Left lung (tissue), 10 donors: ENCODE measurements around the gene UNC79. TPM values are rescaled to one million over a fixed set of nuclear protein-coding genes. Genes with fewer than 3 reads are reported as not detected.

Experiments
- ATAC-seq: fragments of 200-7000 bp; cut with Tn5 transposase; one replicate; pipeline ENCODE4 v1.9.1; 2020; ENCODE audit warnings: moderate library complexity
- DNase-seq, 4 donors: peaks; one replicate each; pipeline ENCODE4 v3.0.0-alpha.2; 2013 to 2020
- H3K27ac ChIP-seq, 2 donors: fragments of 200-600 bp; sonication (generic) in 1 of 2; one replicate each; pipeline versions ENCODE4 v1.5.0 to v1.8.0; 2020 to 2021
- H3K27me3 ChIP-seq, 2 donors: fragments of 200-600 bp; sonication (generic) in 1 of 2; one replicate each; pipeline versions ENCODE4 v1.5.0 to v1.8.0; 2020 to 2021
- H3K36me3 ChIP-seq, 2 donors: fragments of 200-600 bp; sonication (generic) in 1 of 2; one replicate each; pipeline versions ENCODE4 v1.5.0 to v1.8.0; 2020 to 2021
- H3K4me1 ChIP-seq, 2 donors: fragments of 200-600 bp; one replicate each; pipeline ENCODE4 v1.8.0; 2021
- H3K4me3 ChIP-seq, 2 donors: fragments of 200-600 bp; sonication (generic) in 1 of 2; one replicate each; pipeline versions ENCODE4 v1.5.0 to v1.8.0; 2020 to 2021; ENCODE audit warnings: mild to moderate bottlenecking in 1 of 2
- H3K9me3 ChIP-seq, 2 donors: fragments of 200-600 bp; sonication (generic) in 1 of 2; one replicate each; pipeline versions ENCODE4 v1.5.0 to v1.8.0; 2020 to 2021
- intact Hi-C, 2 donors: fragments of 100-400 bp; cut with DNase I; formaldehyde crosslinking; loops; one replicate each; pipeline versions ENCODE4 v1.11.2 to v1.14.2; 2022
- polyA plus RNA-seq, 6 donors: library from polyadenylated mRNA; unstranded; fragments of 120-200 nt; gene quantifications; one replicate each; pipeline ENCODE4 v1.2.1, GENCODE V29; 2013; ENCODE audit not compliant: insufficient read length in 6 of 6
- total RNA-seq, 2 donors: library from RNA; stranded (reverse); fragmentation: NEBNext Ultra II Directional; extraction: Animal tissue kit (Norgen Biotek cat#: 25700); gene quantifications; one replicate each; pipeline ENCODE4 v1.2.1, GENCODE V29; 2021
- TF ChIP-seq, protein P1 (sequence below), 2 donors: fragments of 200-600 bp; sonication (generic) in 1 of 2; IDR thresholded peaks; one replicate each; pipeline versions ENCODE4 v1.5.0 to v1.8.0; 2021; ENCODE audit warnings: antibody characterized with exemption in 2 of 2
- donor health status: DM: no; HTN: yes; CAD: no.
- donor health status: DM: no; HTN: no; CAD: no.

Gene UNC79
- total and polyA plus RNA-seq, 8 donors, result 0.13 to 0.65 (median 0.46) TPM

GRCh38 chr14:93628048-93628447, 197.3 kb downstream of the UNC79 start:
- no peaks in the 10 kb centered on the region for H3K9me3 ChIP-seq
- peaks cover 0 to 21% of the 10 kb centered on the region in 2 donors for H3K27me3 ChIP-seq
- intact Hi-C loops, result no loop called here
- H3K4me3 ChIP-seq, result no peak overlapping the region
- DNase-seq, result no peak
- no peak for ATAC-seq
- TF ChIP-seq, protein P1, sequence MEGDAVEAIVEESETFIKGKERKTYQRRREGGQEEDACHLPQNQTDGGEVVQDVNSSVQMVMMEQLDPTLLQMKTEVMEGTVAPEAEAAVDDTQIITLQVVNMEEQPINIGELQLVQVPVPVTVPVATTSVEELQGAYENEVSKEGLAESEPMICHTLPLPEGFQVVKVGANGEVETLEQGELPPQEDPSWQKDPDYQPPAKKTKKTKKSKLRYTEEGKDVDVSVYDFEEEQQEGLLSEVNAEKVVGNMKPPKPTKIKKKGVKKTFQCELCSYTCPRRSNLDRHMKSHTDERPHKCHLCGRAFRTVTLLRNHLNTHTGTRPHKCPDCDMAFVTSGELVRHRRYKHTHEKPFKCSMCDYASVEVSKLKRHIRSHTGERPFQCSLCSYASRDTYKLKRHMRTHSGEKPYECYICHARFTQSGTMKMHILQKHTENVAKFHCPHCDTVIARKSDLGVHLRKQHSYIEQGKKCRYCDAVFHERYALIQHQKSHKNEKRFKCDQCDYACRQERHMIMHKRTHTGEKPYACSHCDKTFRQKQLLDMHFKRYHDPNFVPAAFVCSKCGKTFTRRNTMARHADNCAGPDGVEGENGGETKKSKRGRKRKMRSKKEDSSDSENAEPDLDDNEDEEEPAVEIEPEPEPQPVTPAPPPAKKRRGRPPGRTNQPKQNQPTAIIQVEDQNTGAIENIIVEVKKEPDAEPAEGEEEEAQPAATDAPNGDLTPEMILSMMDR (IDR thresholded peaks at IDR 0.05), result no peak
- no peak overlapping the region for H3K27ac ChIP-seq
- H3K4me1 ChIP-seq, result no peaks in the 10 kb centered on the region
- no peaks in the 10 kb centered on the region for H3K36me3 ChIP-seq

GRCh38 chr14:93629643-93630042, 198.9 kb downstream of the UNC79 start:
- DNase-seq (no peak), ATAC-seq (no peak)
- no peak overlapping the region for H3K4me3 ChIP-seq
- TF ChIP-seq, protein P1 (IDR thresholded peaks at IDR 0.05), result no peak
- H3K27me3 ChIP-seq, result peaks cover 0 to 13% of the 10 kb centered on the region in 2 donors
- no peaks in the 10 kb centered on the region for H3K9me3 ChIP-seq
- H3K27ac ChIP-seq, result no peak overlapping the region
- intact Hi-C loops, result no loop called here
- no peaks in the 10 kb centered on the region for H3K36me3 ChIP-seq
- no peaks in the 10 kb centered on the region for H3K4me1 ChIP-seq

DNA sequence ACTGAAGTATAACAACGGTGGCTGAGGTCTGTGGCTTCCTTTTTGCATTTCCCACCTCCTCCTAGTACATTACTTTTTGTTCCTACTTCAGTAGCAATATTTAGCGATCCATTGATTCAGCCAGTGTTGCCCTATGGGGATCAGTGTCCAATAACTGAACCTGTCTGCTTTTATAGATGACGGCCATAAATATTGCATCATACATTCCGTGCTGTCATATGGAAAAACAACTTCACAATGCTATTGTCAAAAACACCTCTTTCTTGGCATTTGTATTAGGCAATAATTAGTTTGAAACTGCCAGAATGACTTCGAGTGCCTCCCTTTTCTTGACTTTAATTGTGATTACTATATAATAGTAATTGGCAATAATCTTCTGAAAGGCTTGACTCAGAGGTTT, 208.1 kb downstream of the UNC79 start:
- H3K9me3 ChIP-seq, result no peaks in the 10 kb centered on the region
- ATAC-seq (no peak), DNase-seq (no peak)
- TF ChIP-seq, protein P1 (IDR thresholded peaks at IDR 0.05), result no peak
- intact Hi-C loops, result no loop called here
- peaks cover 0 to 21% of the 10 kb centered on the region in 2 donors for H3K27me3 ChIP-seq
- H3K27ac ChIP-seq, result no peak overlapping the region
- no peaks in the 10 kb centered on the region for H3K4me1 ChIP-seq
- H3K4me3 ChIP-seq, result no peak overlapping the region
- H3K36me3 ChIP-seq, result no peaks in the 10 kb centered on the region

DNA sequence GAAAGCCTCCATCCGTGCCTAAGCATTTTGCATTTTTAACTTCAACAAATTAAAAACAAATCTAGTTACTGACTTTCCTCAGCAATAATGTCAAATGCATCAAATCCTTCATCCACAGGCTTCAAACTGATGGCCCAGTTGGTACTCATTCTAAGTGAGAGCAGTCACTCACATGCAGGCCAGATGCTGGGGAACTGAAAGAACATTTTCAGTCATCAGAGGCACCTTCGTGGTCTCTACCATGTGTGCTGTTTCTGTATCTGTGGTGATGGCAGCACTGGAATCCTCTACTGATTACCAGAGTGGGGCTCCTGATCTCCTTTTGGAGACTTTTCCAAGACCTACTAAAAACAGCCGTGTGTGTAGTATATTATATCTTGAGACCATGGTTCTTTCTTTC, 212.4 kb downstream of the UNC79 start:
- H3K4me1 ChIP-seq, result no peaks in the 10 kb centered on the region
- no peak overlapping the region for H3K4me3 ChIP-seq
- H3K36me3 ChIP-seq, result no peaks in the 10 kb centered on the region
- DNase-seq (no peak), ATAC-seq (no peak)
- intact Hi-C loops, result no loop called here
- TF ChIP-seq, protein P1 (IDR thresholded peaks at IDR 0.05), result no peak
- no peaks in the 10 kb centered on the region for H3K9me3 ChIP-seq
- no peak overlapping the region for H3K27ac ChIP-seq
- H3K27me3 ChIP-seq, result peaks cover 0 to 10% of the 10 kb centered on the region in 2 donors

- intact Hi-C loops, result no loop called here
- ATAC-seq (no peak), DNase-seq (no peak)
- no peak overlapping the region for H3K27ac ChIP-seq
- TF ChIP-seq, protein P1 (IDR thresholded peaks at IDR 0.05), result no peak
- peaks cover 0 to 10% of the 10 kb centered on the region in 2 donors for H3K27me3 ChIP-seq
- H3K4me1 ChIP-seq, result no peaks in the 10 kb centered on the region
- no peak overlapping the region for H3K4me3 ChIP-seq
- no peaks in the 10 kb centered on the region for H3K9me3 ChIP-seq
- H3K36me3 ChIP-seq, result no peaks in the 10 kb centered on the region
These were observed 212.9 kb downstream of the UNC79 start for GRCh38 chr14:93643676-93644075.
